Measurements from ENCODE around the gene PRDM2.

PRDM2 gene

DNA sequence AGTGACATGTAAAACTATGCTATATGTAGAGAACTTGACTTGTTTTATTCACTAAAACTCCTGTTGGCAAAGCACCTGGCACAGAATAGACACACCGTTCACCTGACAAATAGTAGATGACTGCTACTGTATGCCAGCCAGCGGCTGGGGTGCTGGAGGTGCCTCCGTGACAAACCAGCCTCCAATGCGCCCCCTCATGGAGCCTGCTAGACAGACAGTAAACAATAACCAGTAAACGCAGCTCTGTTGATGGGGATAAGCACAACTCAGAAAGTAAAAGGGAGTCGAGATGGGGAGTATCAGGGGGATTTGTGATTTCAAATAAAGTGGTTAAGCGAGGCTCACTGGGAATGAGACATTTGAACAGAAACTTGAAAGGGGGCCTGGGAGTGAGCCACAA, 107.2 kb downstream of the PRDM2 start:
- no peak for DNase-seq (ENCODE audit: extremely low read depth in 1 of 2, low read depth in 1 of 2)

DNA sequence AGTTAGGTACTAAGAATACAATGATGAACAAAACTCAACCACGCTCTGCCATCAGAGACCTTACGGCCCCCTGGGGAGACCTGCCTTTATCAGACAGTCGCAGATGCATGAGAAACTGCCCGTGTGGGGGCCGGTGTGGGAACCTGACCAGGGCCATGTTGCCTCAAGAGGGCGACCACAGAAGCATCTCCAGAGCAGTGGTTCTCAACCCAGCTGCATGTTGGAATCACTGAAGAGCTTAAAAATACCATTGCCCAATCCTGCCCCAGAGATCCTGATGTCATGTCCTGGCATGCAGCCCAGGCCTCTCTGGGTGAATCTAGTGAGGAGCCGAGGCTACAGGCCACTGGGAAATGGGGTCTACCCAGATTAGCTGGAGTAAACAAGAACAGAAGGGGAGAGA, 108.7 kb downstream of the PRDM2 start:
- DNase-seq (ENCODE audit: extremely low read depth in 1 of 2, low read depth in 1 of 2), result no peak

DNA sequence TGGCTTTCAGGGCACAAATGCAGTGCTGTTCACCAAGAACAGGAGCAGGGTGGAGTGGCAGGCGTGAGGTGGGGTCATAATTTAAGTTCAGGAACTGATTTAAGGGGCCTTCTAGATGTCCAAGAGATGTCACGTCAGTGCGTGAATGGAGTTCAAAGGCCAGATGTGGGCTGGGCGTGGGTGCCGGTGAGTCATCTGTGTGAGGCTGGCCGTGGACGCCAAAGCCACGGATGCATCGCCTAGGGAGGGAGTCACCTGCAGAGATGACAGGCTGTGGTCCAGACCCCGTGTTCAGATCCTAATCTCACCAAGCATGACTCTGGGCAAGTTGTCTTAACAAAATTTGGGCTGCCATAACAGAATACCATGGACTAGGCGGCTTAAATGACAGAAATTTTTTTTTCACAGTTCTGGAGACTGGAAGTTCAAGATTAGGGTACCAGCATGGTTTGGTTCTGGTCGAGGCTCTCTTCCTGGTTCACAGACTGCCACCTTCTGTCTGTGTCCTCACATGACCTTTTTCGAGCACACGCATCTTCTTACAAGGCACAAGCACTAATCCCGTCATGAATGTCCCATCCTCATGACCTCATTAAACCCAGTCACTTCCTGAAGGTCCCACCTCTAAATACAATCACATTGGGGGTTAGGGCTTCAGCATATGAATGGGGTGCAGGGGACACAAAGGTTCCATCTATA, 109.6 kb downstream of the PRDM2 start:
- peak in 1 of 2 donors; percentile 19 for DNase-seq (ENCODE audit: extremely low read depth in 1 of 2, low read depth in 1 of 2)

DNA sequence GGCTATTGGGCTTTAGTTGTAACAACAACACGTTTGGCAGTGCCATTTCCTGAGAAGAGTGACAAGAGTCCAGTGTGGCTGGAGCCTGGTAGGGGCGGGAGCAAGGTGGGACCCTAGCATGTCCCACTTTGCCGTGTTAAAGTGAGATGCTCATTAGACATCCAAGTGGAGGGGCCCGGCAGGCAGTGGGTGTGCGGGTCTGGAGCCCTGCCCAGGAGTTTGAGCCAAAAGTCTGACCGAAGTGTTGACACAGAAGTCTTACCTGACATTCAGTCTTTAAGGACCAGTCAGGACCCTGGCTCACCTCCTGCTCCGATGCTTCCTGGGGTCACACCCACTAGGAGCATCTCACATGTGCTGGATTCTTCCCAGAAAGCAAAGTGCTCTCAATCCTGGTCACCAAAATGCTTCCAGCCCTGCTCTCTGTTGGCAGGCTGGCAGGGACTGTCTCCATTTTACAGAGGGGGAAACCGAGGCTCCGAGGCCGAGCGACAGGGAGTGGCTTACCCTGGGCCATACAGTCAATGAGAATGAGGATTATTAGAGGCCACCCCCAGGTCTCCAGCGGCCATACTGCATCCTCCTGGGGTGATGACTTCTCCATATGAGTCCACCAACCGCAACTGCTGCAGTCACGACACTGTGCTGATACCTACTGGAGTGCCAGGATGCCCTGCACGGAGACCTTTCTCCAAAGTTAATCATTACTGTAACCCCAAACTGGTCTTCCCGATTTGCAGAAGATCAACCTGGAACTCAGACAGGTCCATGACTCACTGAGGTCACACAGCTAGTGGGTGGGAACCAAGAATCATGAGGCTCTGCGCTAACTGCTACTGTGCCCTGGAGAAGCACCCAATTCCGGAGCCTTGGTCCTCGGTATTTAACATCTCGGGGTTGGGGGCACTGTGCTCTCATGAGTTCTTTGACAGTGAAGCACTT, 112.7 kb downstream of the PRDM2 start:
- DNase-seq (ENCODE audit: extremely low read depth in 1 of 2, low read depth in 1 of 2), result no peak

DNA sequence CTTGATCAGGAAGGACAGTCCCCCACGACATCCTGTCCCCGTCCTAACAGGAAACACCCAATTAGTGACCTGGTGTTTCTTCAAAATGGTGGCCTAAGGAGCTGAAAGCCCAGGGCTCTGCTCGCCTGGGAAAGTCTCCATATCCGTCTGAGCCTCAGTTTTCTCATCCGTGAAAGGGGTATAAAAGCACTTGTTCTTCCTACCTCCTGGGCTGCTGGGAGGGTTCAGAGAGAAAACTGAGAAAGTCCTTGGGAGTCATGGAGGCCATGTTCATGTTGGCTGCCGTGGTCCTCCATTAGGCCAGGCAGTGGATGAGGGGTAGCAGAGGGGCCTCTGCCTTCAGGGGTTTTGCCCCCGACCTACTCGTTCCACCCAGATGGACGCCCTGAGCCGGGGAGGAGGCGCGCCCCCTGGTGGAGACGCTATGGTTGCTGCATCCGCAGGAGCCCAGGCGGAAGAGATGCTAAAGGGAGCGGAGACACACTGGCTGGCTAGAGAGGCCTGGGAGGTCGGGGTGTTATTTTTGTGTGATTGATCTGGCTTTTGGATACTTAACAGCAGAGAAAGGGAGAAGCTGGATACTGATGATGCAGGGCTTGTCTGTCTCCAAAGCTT, 113.5 kb downstream of the PRDM2 start:
- peak; percentile 18 to 20 for DNase-seq (ENCODE audit: extremely low read depth in 1 of 2, low read depth in 1 of 2)

DNA sequence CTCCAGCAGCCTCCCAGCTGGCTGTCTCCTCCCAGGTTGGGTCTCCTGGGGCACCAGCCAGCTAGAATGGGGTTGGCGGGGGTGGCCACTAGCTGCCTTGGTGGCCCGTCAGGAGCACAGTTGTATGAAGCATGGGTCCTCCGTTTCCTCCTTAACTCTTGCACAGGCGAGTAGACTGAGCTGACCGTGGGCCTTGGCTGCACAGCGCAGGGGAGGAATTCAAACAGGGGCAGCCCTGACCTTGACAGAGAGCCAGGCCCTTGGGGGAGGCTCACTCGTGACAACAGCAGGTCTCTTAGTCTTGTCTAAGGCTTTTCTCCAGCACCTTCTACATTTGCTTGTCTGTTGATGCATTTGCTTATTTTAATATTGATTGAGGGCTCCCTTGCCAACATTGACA, 114.1 kb downstream of the PRDM2 start:
- DNase-seq (ENCODE audit: extremely low read depth in 1 of 2, low read depth in 1 of 2), result no peak

DNA sequence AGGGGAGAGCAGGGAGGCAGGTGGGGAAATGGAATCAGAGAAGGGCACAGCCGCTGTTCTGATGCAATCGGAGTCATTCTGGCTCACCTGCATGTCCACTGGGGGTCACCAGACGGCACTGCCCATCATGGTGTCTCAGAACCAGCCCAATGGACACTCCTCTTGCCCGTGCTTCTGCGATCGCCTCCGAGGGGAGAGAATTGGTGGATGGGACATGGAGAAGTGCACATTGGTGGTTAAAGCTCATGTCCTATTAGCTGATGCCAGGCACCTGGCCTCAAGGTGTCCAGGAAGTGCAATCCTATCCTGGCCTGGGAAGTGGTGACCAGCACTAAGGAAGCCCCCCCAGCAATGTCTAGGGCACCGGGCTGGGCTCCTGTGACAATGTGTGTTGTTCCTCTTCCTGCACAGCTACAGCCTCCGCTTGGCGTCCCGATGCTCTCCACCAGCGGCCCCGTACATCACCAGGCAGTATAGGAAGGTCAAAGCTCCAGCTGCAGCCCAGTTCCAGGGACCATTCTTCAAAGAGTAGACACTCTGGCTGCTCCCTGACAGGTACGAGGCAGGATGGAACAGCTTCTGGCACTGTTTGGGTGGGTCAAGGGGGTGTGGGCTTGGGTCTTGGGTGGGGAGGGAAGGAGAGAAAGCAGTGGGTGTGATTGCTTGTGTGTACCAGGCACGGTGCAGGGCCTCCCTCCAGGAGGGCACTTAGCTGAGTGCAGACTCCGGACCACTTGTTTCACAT, 116.2 kb downstream of the PRDM2 start:
- no peak for DNase-seq (ENCODE audit: extremely low read depth in 1 of 2, low read depth in 1 of 2)

DNA sequence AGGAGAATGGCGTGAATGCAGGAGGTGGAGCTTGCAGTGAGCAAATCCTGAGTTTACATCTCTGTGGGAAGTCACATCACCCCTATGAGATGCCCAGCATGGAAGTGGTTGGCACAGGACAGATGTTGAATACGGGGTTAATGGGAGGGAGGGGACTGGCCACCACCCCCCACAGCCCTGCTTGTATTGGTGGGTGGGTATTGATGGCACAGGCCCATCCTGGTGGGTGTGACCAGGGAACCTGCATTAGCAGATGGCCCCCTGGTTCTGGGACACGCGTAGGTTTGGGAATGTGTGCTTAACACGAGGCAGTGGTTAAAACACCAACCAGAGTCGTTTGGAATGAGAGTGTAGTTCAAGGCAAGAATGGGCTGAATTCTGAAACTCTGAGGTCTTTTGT, 117.9 kb downstream of the PRDM2 start:
- no peak for DNase-seq (ENCODE audit: extremely low read depth in 1 of 2, low read depth in 1 of 2)

DNA sequence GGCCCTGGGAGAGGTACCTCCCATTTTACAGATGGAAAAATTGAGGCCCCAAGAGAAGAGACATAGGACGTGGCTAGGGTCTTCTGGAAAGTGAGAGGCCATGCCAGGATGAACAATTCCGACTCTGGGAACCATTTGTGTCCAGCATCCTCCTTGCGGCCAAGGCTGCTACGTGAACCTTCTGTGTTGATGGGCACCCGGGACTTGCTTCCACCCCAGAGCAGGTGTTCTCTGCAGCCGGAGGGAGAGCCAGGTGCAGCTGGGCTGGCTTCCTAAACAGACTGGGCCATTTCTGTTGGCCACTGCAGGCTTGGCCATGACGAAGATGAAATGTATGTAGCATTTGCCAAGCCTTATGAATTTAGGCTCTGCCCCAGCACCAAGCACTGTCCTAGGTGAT, 118.9 kb downstream of the PRDM2 start:
- DNase-seq (ENCODE audit: extremely low read depth in 1 of 2, low read depth in 1 of 2), result no peak

DNA sequence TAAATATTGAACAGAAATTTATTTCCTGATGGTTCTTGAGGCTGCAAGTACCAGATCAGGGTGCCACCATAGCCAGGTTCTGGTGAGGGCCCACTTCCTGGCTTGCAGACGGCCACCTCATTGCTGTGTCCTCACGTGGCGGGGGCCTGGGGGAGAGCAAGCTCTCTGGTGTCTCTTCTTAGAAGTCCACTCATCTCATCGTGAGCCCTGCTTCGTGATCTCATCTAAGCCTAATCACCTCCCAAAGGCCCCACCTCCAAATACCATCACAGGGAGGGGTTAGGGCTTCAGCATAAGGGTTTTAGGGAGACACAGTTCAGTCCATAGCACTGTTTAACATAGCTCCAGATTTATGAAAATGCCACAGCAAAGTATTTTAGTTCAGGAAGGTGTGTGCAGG, 119.7 kb downstream of the PRDM2 start:
- DNase-seq (ENCODE audit: extremely low read depth in 1 of 2, low read depth in 1 of 2), result no peak

DNA sequence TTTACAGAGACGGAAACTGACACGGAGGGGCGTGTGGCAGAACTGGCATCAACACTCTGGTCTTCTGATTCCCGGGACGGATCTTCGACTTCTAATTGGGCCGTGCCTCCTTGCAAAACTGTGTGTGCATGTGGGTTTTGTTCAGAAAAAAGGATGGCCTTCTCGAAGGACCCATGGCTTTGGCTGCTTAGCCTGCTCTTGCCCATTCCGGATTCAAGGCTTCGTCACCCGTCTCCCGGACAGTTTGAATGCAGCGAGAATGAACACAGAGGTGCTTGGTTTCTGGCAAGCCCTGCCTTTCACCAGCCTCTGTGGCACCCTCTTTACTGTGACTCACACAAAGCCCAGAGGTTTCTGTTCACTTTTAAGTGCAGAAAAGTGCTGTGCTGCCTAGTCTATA, 120.1 kb downstream of the PRDM2 start:
- DNase-seq (ENCODE audit: extremely low read depth in 1 of 2, low read depth in 1 of 2), result no peak

DNA sequence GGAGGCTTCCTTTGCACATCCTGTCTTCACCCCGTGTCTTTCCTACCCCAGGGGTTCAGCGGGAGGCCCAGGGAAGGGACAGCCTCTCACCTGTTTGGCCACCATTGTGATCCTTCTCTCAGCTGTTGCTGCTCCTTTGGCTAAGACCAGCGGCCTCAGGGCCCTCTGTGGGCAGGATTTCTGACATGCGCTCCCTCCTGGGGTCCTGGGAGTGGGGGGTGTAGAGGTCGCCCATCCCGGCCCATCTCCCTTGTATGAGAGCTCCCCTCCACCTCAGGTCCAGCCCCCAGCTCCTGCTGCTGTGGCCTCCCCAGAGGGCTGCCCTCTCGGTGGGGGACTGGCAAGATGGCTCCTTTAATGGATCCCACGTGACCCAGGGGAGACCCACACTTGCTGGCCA, 120.5 kb downstream of the PRDM2 start:
- no peak for DNase-seq (ENCODE audit: extremely low read depth in 1 of 2, low read depth in 1 of 2)

DNA sequence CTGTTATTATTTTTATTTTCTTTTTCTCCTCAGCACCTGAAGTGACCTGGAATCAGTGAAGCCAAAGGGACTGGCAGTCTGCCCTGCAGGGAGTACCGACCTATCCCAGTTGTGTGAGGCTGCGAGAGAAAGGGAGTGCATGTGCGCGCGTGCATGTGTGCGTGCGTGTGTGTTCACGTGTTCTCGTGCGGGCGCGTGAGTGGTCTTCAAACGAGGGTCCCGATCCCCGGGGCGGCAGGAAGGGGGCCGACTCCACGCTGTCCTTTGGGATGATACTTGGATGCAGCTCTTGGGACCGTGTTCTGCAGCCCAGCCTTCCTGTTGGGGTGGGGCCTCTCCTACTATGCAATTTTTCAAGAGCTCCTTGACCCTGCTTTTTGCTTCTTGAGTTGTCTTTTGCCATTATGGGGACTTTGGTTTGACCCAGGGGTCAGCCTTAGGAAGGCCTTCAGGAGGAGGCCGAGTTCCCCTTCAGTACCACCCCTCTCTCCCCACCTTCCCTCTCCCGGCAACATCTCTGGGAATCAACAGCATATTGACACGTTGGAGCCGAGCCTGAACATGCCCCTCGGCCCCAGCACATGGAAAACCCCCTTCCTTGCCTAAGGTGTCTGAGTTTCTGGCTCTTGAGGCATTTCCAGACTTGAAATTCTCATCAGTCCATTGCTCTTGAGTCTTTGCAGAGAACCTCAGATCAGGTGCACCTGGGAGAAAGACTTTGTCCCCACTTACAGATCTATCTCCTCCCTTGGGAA, 123.3 kb downstream of the PRDM2 start:
- DNase-seq (ENCODE audit: extremely low read depth in 1 of 2, low read depth in 1 of 2), result no peak

DNA sequence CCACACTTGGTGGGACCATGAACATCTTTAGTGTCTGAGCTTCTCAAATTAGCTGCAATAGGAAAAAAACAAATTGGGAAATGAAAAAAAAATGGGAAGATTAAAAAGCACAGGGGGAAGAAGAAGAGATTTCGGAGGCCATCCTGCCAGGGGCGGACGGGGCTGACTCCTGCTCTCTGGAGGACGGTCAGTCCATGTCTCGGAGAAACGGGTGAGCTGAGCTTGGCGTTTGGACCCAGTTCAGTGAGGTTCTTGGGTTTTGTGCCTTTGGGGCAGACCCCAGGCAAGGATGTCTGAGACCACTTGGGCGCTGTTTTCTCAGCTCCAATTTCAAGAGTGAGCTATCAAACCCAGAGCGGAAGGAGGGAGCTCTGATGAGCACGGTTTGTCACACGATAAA, 123.9 kb downstream of the PRDM2 start:
- no peak for DNase-seq (ENCODE audit: extremely low read depth in 1 of 2, low read depth in 1 of 2)

DNA sequence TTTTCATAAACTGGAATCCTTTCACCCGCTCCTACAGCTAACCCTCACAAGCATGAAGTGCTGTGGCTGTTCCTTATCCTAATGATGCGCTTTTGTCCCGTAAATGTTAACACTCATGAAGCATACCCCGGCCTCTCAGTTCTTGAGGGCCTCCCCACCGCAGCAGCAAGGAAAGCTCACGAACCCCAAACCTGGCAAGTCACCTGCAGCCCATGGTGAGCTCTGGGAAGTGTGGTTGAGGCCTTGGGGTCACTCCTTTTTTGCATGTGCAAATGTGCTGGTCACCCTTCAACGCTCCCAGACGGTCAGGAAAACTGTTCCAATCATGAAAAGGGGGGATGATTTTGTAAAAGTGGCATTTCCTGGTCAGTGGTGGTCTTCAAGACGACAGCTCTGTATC, 124.6 kb downstream of the PRDM2 start:
- no peak for DNase-seq (ENCODE audit: extremely low read depth in 1 of 2, low read depth in 1 of 2)

DNA sequence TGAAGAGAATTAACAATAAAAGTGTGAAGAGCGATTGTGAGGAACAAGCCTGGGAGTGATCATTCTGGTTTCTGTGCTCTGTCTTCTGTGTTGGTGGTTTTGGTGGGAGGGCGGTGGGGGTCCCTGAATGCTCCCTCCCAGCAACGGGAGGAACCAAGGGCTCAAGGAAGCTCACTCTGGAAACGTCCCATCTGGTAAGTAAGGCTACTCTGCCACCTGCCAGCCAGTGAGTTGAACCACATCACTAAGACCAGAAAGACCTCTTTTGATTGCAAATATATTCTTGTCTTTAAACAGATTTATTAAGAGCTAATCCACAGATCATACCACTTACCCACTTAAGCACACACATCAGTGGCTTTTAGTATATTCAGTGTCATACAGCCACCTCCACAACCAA, 125.0 kb downstream of the PRDM2 start:
- DNase-seq (ENCODE audit: extremely low read depth in 1 of 2, low read depth in 1 of 2), result no peak

DNA sequence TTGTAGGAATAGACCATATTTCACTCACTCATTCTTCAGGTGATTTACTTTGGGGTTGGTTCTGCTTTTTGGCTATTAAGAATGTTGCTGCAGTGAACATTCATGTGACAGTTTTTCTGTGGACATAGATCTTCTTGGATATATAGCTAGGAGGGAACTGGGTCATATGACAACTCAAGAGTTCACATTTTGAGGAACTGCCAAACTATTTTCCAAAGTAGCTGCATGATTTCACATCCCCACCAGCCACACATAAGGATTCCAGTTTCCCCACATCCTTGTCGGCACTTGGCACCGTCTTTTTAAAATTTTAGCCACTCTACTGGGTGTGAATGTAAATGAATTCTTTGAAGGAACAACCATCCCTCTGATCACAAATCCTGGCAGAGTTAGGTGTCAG, 126.0 kb downstream of the PRDM2 start:
- DNase-seq (ENCODE audit: extremely low read depth in 1 of 2, low read depth in 1 of 2), result no peak

DNA sequence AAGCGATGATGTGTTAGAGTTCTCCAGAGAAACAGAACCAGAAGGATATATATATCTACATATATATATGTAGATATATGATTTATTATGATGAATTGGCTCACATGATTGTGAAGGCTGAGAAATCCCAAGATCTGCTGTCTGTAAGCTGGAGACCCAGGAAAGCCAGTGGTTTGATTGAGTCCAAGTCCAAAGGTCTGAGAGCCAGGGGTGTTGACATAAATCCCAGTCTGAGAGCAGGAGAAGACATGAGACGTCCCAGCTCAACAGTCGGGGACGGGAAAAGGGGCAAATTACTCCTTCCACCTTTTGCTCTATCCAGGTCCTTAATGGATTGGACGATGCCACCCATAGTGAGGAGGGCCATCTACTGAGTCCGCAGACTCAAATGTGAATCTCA, 126.6 kb downstream of the PRDM2 start:
- no peak for DNase-seq (ENCODE audit: extremely low read depth in 1 of 2, low read depth in 1 of 2)

DNA sequence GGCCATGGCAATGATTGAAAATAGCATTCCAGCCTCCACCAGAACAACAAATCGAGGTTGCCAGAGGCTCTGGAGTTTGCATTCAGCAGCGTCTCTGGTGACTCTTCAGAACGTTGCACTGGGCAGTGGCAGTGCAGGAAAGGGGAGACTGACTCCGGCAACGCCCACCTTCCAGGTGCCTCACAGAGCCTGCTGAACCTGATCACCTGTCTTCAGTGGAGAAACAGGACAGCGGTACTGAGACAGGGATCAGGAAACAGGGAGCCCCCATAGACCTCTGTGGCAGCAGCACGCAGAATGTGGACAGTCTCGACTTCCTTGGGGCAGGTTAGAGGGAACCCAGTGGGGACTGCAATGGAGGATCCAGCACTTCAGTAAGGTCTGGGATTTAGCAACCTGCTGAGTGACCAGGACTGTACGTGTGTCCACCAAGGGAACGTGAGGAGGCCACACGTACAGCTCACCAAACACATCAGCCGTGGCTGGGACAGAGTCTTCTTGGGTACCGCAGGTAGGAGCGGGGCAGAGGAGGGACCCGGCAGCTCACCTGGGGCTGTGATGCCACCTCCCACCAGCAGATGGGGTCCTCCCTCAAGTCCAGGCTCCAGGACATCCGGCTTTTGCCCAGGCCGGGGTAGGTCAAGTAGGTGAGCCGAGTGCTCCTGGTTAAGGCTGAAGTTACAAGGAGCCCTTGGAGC, 128.6 kb downstream of the PRDM2 start:
- peak; percentile 10 to 14 for DNase-seq (ENCODE audit: extremely low read depth in 1 of 2, low read depth in 1 of 2)
